GM12873 (cell line): ENCODE results near the gene CTTN.

Experiments used
- CTCF ChIP-seq: IDR thresholded peaks from 2 replicates; pipeline ENCODE4 v1.5.1; 2012; ENCODE audit warnings: low read depth, mild to moderate bottlenecking, moderate library complexity, low read length, control low read depth; ENCODE audit not compliant: insufficient read depth; ENCODE audit errors: missing control alignments

The CTTN gene

GRCh38 chr11:70474710-70475109 is 76.4 kb downstream of the CTTN start:
- TF ChIP-seq CTCF: no peak

GRCh38 chr11:70476669-70477068 is 78.3 kb downstream of the CTTN start:
- no peak for TF ChIP-seq CTCF

GRCh38 chr11:70477176-70477575 is 78.8 kb downstream of the CTTN start:
- no peak for TF ChIP-seq CTCF

- no peak for TF ChIP-seq CTCF
Measured at GRCh38 chr11:70477609-70478008, 79.3 kb downstream of the CTTN start.

GRCh38 chr11:70478166-70478890 is 80.0 kb downstream of the CTTN start:
- no peak for TF ChIP-seq CTCF

- TF ChIP-seq CTCF: no peak
Measured at GRCh38 chr11:70480711-70481110, 82.4 kb downstream of the CTTN start.

- no peak for TF ChIP-seq CTCF
Measured at GRCh38 chr11:70481625-70482528, 83.5 kb downstream of the CTTN start.
